ENCODE measurements around the gene TXNDC2.

TXNDC2 gene

DNA sequence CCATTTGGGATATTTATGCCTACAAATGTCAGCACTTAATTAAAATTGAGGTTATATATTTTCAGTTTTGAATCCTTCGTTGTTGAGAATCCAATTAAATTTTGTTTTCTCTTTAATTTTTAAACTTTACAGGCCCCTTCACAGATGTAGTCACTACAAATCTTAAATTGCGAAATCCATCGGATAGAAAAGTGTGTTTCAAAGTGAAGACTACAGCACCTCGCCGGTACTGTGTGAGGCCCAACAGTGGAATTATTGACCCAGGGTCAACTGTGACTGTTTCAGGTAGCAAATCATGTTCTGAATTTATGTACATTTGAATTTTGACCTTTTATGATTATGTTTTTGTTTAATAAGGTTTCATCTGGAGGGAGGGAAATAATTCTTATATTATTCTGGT lies 45.9 kb downstream of the TXNDC2 start:
- ChIA-PET CTCF (interaction anchor here (0.6 kb wide), 1 partner anchor 536 kb away, joined by 4 read pairs; no protein-coding TSS in a partner anchor), POLR2A (ENCODE audit: low non-redundant PET) (no interaction called here)
- no peak overlapping the region for H3K27ac ChIP-seq
- no peak for DNase-seq (ENCODE audit: low spot score)
- TF ChIP-seq, protein P1, sequence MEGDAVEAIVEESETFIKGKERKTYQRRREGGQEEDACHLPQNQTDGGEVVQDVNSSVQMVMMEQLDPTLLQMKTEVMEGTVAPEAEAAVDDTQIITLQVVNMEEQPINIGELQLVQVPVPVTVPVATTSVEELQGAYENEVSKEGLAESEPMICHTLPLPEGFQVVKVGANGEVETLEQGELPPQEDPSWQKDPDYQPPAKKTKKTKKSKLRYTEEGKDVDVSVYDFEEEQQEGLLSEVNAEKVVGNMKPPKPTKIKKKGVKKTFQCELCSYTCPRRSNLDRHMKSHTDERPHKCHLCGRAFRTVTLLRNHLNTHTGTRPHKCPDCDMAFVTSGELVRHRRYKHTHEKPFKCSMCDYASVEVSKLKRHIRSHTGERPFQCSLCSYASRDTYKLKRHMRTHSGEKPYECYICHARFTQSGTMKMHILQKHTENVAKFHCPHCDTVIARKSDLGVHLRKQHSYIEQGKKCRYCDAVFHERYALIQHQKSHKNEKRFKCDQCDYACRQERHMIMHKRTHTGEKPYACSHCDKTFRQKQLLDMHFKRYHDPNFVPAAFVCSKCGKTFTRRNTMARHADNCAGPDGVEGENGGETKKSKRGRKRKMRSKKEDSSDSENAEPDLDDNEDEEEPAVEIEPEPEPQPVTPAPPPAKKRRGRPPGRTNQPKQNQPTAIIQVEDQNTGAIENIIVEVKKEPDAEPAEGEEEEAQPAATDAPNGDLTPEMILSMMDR (conservative IDR thresholded peaks at IDR 0.05; ENCODE audit: low read depth), result no peak

DNA sequence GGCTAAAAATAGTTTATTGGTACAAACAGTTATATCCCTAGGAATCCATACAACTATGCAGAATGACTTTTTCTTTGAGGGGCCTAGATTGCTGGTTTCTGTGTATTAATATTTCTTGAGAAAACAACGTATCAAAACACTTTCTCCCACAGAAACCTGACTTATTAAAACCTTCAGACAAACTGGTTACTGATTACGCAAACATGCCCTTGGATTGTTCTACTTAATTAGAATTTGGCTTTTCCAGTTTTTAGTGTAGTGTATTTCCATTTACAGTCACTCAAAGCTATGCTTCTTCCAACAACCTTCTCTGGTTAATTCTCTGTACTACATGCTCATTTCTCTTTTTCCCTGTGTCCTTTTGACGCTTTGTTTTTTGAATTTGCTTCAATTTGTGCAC lies 48.1 kb downstream of the TXNDC2 start:
- H3K27ac ChIP-seq, result peak overlapping the region; percentile 50
- POLR2A ChIA-PET (ENCODE audit: low non-redundant PET), result interaction anchor here (0.6 kb wide), 1 partner anchor 35 kb away, joined by 4 read pairs; no protein-coding TSS in a partner anchor
- CTCF ChIA-PET, result no interaction called here
- TF ChIP-seq, protein P1 (conservative IDR thresholded peaks at IDR 0.05; ENCODE audit: low read depth), result no peak
- no peak for DNase-seq (ENCODE audit: low spot score)

DNA sequence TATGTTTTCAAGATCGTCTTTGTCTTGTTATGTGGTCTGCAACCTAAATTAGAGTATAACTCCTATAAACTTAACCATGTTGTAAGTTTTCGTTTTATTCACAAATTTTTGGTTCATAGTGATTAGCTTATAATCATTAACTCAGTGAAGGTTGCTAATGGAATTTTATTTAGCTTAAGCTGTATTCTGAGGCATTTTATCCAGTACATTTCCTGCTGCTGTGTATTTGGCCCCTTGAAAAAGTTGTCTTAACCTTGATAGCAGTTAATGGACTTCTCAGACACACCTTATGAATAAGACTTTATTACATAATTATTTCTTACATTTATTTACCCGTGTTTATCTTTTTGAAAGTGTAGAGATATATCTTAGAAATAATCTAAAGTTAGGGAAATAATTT lies 48.5 kb downstream of the TXNDC2 start:
- ChIA-PET CTCF (interaction anchor here (0.6 kb wide), 2 partner anchors 15 to 96 kb away, joined by 3 read pairs; no protein-coding TSS in a partner anchor), POLR2A (ENCODE audit: low non-redundant PET) (interaction anchor here (0.6 kb wide), 1 partner anchor 35 kb away, joined by 4 read pairs; no protein-coding TSS in a partner anchor)
- H3K27ac ChIP-seq, result no peak overlapping the region
- no peak for DNase-seq (ENCODE audit: low spot score)
- TF ChIP-seq, protein P1 (conservative IDR thresholded peaks at IDR 0.05; ENCODE audit: low read depth), result no peak
